Mesothelial cell of epicardium (in vitro differentiated cells): ENCODE results near the gene ZNF664. TPM values are rescaled to one million over a fixed set of nuclear protein-coding genes. Genes with fewer than 3 reads are reported as not detected.
A peak's percentile ranks its signal among the peaks of the same experiment; 100 is the strongest.

Experiments used
- DNase-seq, 2 experiments: peaks; one replicate each; pipeline ENCODE4 v3.0.0; 2021; ENCODE audit warnings: low spot score in 2 of 2; ENCODE audit not compliant: unreplicated experiment in 2 of 2
- H3K27ac Mint-ChIP-seq: 2 replicates; pipeline ENCODE4 v1.8.0; 2021; ENCODE audit warnings: mixed read lengths
- H3K27me3 Mint-ChIP-seq: 2 replicates; pipeline ENCODE4 v1.8.0; 2021; ENCODE audit warnings: low read depth, mixed read lengths
- H3K36me3 Mint-ChIP-seq: 2 replicates; pipeline ENCODE4 v1.8.0; 2021; ENCODE audit warnings: mixed read lengths
- H3K4me1 Mint-ChIP-seq: 2 replicates; pipeline ENCODE4 v1.8.0; 2021; ENCODE audit warnings: mixed read lengths
- H3K4me3 Mint-ChIP-seq: 2 replicates; pipeline ENCODE4 v1.8.0; 2021; ENCODE audit warnings: mild to moderate bottlenecking, moderate library complexity, mixed read lengths
- H3K9me3 Mint-ChIP-seq: 2 replicates; pipeline ENCODE4 v1.8.0; 2021; ENCODE audit warnings: mixed read lengths
- CTCF ChIP-seq: fragments of 200-600 bp; sonication (generic); IDR thresholded peaks from one replicate; pipeline ENCODE4 v1.5.0; 2021; ENCODE audit warnings: antibody characterized with exemption; ENCODE audit not compliant: unreplicated experiment
- total RNA-seq: library from RNA; stranded (reverse); gene quantifications from 3 replicates; pipeline ENCODE4 v1.2.1, GENCODE V29; 2021

The ZNF664 gene
- total RNA-seq, 1 donor from 2014 or later = 112 TPM

DNA sequence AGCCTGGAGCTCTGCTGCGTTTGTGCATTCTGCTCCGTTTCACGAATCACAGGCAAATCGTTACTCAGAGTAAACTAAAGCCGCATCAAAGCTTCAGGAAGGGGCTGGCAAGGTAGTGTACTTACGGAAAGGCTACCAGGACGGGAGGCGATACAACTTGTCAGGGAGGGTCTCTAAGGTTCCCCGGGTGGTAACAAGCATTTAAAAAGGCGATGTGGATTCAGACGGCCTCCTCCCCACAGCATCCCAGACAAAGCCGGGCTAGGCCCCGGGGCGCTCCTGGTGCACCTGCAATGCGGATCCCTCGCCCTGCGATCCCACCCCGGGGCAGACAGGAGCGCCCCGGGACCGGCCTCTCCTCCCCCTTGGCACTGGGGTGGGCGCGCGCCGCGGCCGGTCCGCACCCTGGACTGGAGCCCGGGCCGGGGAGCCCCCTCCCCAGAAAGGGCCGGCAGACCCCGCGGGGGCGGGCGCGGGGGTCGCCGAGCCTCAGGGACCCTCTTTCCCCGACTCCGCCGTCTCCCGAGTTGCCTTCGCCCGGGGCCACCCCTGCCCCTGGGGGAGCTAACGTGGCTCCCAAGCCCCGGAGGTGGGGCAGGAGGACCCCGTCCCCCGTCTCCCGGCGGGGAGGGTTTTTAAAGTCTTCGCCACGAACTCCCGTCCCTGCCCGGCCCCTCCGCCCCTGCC lies 1.1 kb upstream of the ZNF664 start:
- Mint-ChIP-seq H3K27me3 (no peaks in the 10 kb centered on the region), H3K36me3 (peaks cover 7% of the 10 kb centered on the region), H3K9me3 (no peaks in the 10 kb centered on the region), H3K4me3 (peak overlapping the region; percentile 96), H3K4me1 (peaks cover 50% of the 10 kb centered on the region), H3K27ac (peak overlapping the region; percentile 98)
- peak; percentile 38 to 68 for DNase-seq
- TF ChIP-seq CTCF = no peak

- Mint-ChIP-seq H3K27ac (peak overlapping the region; percentile 97), H3K4me1 (peaks cover 41% of the 10 kb centered on the region), H3K27me3 (no peaks in the 10 kb centered on the region), H3K4me3 (peak overlapping the region; percentile 96), H3K9me3 (no peaks in the 10 kb centered on the region), H3K36me3 (peaks cover 10% of the 10 kb centered on the region)
- no peak for TF ChIP-seq CTCF
- peak; percentile 36 to 74 for DNase-seq
These were observed 732 bp downstream of the ZNF664 start for GRCh38 chr12:123973552-123974341.

GRCh38 chr12:123976227-123976826 lies 3.3 kb downstream of the ZNF664 start:
- no peak for TF ChIP-seq CTCF
- DNase-seq = no peak
- Mint-ChIP-seq H3K4me3 (no peak overlapping the region), H3K27ac (peak overlapping the region; percentile 37), H3K27me3 (no peaks in the 10 kb centered on the region), H3K36me3 (peaks cover 16% of the 10 kb centered on the region), H3K9me3 (no peaks in the 10 kb centered on the region), H3K4me1 (peaks cover 24% of the 10 kb centered on the region)

DNA sequence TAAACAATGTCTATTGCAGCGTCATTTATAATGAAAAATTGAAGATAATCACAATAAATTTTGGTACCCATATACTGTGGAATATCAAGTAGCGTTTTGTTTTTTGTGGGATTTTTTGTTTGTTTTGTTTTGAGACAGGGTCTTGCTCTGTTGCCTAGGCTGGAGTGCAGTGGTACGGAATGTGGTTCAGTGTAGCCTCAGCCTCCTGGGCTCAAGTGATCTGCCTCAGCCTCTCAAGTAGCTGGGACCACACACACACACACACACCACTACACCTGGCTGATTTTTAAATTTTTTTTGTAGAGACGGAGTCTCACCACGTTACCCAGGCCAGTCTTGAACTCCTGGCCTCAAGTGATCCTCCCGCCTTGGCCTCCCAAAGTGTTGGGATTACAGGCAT lies 6.6 kb downstream of the ZNF664 start:
- H3K4me3 Mint-ChIP-seq = no peak overlapping the region
- no peaks in the 10 kb centered on the region for H3K27me3 Mint-ChIP-seq
- H3K9me3 Mint-ChIP-seq = no peaks in the 10 kb centered on the region
- peaks cover 16% of the 10 kb centered on the region for H3K36me3 Mint-ChIP-seq
- H3K27ac Mint-ChIP-seq = no peak overlapping the region
- H3K4me1 Mint-ChIP-seq = peaks cover 21% of the 10 kb centered on the region
- no peak for DNase-seq
- TF ChIP-seq CTCF = no peak

GRCh38 chr12:123982269-123982668 lies 9.3 kb downstream of the ZNF664 start:
- Mint-ChIP-seq H3K27me3 (no peaks in the 10 kb centered on the region), H3K36me3 (peaks cover 9% of the 10 kb centered on the region), H3K9me3 (no peaks in the 10 kb centered on the region), H3K4me1 (peaks cover 26% of the 10 kb centered on the region), H3K4me3 (no peak overlapping the region), H3K27ac (no peak overlapping the region)
- no peak for TF ChIP-seq CTCF
- DNase-seq = no peak
